Measurements from ENCODE around the gene GPANK1.
A peak's percentile ranks its signal among the peaks of the same experiment; 100 is the strongest.

The GPANK1 gene

GRCh38 chr6:31676322-31676903 is 11.6 kb upstream of the GPANK1 start:
- no peak for DNase-seq (ENCODE audit: extremely low read depth, low read depth)
- TF ChIP-seq, protein P1, sequence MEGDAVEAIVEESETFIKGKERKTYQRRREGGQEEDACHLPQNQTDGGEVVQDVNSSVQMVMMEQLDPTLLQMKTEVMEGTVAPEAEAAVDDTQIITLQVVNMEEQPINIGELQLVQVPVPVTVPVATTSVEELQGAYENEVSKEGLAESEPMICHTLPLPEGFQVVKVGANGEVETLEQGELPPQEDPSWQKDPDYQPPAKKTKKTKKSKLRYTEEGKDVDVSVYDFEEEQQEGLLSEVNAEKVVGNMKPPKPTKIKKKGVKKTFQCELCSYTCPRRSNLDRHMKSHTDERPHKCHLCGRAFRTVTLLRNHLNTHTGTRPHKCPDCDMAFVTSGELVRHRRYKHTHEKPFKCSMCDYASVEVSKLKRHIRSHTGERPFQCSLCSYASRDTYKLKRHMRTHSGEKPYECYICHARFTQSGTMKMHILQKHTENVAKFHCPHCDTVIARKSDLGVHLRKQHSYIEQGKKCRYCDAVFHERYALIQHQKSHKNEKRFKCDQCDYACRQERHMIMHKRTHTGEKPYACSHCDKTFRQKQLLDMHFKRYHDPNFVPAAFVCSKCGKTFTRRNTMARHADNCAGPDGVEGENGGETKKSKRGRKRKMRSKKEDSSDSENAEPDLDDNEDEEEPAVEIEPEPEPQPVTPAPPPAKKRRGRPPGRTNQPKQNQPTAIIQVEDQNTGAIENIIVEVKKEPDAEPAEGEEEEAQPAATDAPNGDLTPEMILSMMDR (IDR thresholded peaks at IDR 0.05; ENCODE audit: low read depth, low read length, missing control alignments): no peak
- H3K4me3 ChIP-seq (replicated peaks; ENCODE audit: low read depth, low read length): no peak overlapping the region

GRCh38 chr6:31669676-31670075 is 4.9 kb upstream of the GPANK1 start, which contains the start of gene LY6G5B:
TSS of gene LY6G5B (plus strand) at chr6:31669976. CDS start at chr6:31670951, 975 bp downstream.
- H3K4me3 ChIP-seq (replicated peaks; ENCODE audit: low read depth, low read length): no peak within 1 kb of the TSS
- TF ChIP-seq, protein P1 (IDR thresholded peaks at IDR 0.05; ENCODE audit: low read depth, low read length, missing control alignments): no peak
- DNase-seq (ENCODE audit: extremely low read depth, low read depth): no peak

- TF ChIP-seq, protein P1 (IDR thresholded peaks at IDR 0.05; ENCODE audit: low read depth, low read length, missing control alignments): no peak
- DNase-seq (ENCODE audit: extremely low read depth, low read depth): no peak
- peak overlapping the region; percentile 97 for H3K4me3 ChIP-seq (replicated peaks; ENCODE audit: low read depth, low read length)
Observed at GRCh38 chr6:31666337-31666965, 1.7 kb upstream of the GPANK1 start.

GRCh38 chr6:31665501-31666336 is 922 bp upstream of the GPANK1 start, which contains the start of gene CSNK2B:
TSS of gene CSNK2B (plus strand) at chr6:31666080. CDS start at chr6:31666832, 752 bp downstream.
- TF ChIP-seq, protein P1 (IDR thresholded peaks at IDR 0.05; ENCODE audit: low read depth, low read length, missing control alignments): no peak
- peak within 1 kb of the TSS; percentile 97 for H3K4me3 ChIP-seq (replicated peaks; ENCODE audit: low read depth, low read length)
- DNase-seq (ENCODE audit: extremely low read depth, low read depth): peak; percentile 91

DNA sequence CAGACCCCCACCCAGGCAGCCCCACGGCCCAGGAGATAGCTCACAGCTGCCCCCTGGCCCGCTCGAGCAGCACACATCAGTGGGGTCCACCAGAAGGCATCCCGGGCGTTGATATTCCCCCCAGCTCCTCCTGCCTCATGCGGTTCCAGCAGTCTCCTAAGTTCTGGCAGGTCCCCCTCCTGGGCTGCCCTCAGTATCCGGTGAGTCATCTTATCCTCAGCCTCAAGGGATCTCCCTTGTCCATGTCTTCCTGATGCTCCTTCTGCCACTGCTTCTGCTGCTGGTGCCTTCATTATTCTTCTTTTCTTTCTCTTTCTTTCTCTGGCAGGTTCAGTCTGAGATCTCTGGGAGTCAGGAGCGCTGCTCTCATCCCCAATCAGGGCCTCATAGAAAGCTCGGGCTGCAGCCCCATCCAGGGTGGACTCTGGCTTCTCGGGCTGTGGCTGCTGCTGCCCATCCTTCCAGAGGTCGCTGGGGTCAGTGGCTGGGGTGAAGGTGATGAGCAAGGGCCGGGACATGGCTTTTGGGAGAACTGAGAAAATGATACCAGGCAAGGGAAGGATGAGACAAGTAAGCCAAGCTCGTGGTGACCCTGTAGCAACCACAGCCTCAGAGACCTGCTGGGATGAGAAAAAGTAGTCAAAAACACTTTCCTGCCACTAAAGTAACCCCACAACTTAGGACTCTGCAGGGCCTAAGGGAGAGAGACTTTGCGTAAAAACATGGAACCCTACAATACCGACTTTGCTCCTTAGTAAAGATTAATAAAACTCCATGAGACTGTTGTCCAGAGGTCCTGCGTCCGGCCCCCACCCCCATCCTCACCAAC is 622 bp downstream of the GPANK1 start:
- TF ChIP-seq, protein P1 (IDR thresholded peaks at IDR 0.05; ENCODE audit: low read depth, low read length, missing control alignments): no peak
- H3K4me3 ChIP-seq (replicated peaks; ENCODE audit: low read depth, low read length): peak overlapping the region; percentile 97
- DNase-seq (ENCODE audit: extremely low read depth, low read depth): peak; percentile 61

Data from HFF-Myc (cell line).